BLaER1 (cell line): Measurements from ENCODE around the gene FBXO21.
A peak's percentile ranks its signal among the peaks of the same experiment; 100 is the strongest.

Source experiments
- H3K27ac ChIP-seq: shearing (Covaris generic); formaldehyde crosslinking; 2 replicates; pipeline ENCODE4 v1.8.1; 2022
- H3K27me3 ChIP-seq: shearing (Covaris generic); formaldehyde crosslinking; 2 replicates; pipeline ENCODE4 v1.8.1; 2022
- H3K36me3 ChIP-seq: shearing (Covaris generic); formaldehyde crosslinking; 2 replicates; pipeline ENCODE4 v1.8.1; 2022
- H3K4me1 ChIP-seq: shearing (Covaris generic); formaldehyde crosslinking; 2 replicates; pipeline ENCODE4 v1.8.1; 2022
- H3K4me2 ChIP-seq: shearing (Covaris generic); formaldehyde crosslinking; 2 replicates; pipeline ENCODE4 v1.8.1; 2022
- H3K4me3 ChIP-seq: shearing (Covaris generic); formaldehyde crosslinking; 2 replicates; pipeline ENCODE4 v1.8.1; 2022
- H3K9ac ChIP-seq: shearing (Covaris generic); formaldehyde crosslinking; 2 replicates; pipeline ENCODE4 v1.8.1; 2022
- H3K9me3 ChIP-seq: shearing (Covaris generic); formaldehyde crosslinking; 2 replicates; pipeline ENCODE4 v1.8.1; 2022
- H4K20me1 ChIP-seq: shearing (Covaris generic); formaldehyde crosslinking; 2 replicates; pipeline ENCODE4 v1.8.1; 2022
- Cebpa-rat ChIP-seq: shearing (Covaris generic); IDR thresholded peaks from 2 replicates; pipeline ENCODE4 v1.8.1; 2022

FBXO21 gene

DNA sequence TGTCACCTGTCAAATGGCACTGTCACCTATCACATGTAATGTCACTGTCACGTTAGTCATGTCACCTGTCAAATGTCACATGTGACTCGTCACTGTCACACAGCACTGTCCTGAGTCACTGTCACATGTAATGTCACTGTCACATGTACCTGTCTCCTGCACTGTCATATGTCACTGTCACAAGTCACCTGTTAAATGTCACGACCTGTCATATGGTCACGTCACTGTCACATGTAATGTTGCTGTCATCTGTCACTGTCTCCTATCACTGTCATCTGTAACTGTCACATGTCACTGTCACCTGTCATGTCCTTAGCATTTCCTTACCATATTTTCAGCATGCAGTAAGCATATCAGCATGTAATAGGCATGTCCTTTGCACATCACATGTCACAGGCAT lies 63.9 kb downstream of the FBXO21 start:
- H3K27me3 ChIP-seq = no peaks in the 10 kb centered on the region
- no peak overlapping the region for H3K9ac ChIP-seq
- H3K9me3 ChIP-seq = peaks cover 4% of the 10 kb centered on the region; the same call in 1 of the 2 replicates
- H3K4me2 ChIP-seq = peak overlapping the region; percentile 76; the same call in 1 of the 2 replicates
- H3K4me3 ChIP-seq = no peak overlapping the region
- H3K27ac ChIP-seq = no peak overlapping the region
- peaks cover 43% of the 10 kb centered on the region for H3K4me1 ChIP-seq
- no peaks in the 10 kb centered on the region for H3K36me3 ChIP-seq
- H4K20me1 ChIP-seq = no peaks in the 10 kb centered on the region
- no peak for TF ChIP-seq Cebpa-rat

DNA sequence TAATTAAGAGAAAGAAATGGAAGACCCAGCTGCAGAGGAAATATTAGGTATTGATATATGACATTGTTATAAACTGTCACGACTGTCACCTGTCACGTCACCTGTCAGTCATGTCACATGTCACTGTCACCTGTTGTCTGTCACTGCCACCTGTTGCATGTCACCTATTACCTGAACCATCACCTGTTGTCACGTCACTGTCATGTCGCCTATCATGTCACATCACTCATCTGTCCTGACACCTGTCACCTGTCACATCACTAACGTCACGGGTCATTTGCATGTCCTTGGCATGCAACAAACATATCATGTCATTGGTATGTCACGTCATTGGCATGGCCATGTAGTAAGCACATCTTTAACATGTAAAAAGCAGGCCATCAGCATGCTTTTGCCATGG lies 64.5 kb downstream of the FBXO21 start:
- peaks cover 4% of the 10 kb centered on the region; the same call in 1 of the 2 replicates for H3K9me3 ChIP-seq
- peak overlapping the region; percentile 76 for H3K4me2 ChIP-seq
- H4K20me1 ChIP-seq = no peaks in the 10 kb centered on the region
- H3K9ac ChIP-seq = no peak overlapping the region
- no peaks in the 10 kb centered on the region for H3K36me3 ChIP-seq
- H3K27me3 ChIP-seq = no peaks in the 10 kb centered on the region
- no peak overlapping the region for H3K4me3 ChIP-seq
- peaks cover 43% of the 10 kb centered on the region for H3K4me1 ChIP-seq
- H3K27ac ChIP-seq = no peak overlapping the region
- TF ChIP-seq Cebpa-rat = no peak

DNA sequence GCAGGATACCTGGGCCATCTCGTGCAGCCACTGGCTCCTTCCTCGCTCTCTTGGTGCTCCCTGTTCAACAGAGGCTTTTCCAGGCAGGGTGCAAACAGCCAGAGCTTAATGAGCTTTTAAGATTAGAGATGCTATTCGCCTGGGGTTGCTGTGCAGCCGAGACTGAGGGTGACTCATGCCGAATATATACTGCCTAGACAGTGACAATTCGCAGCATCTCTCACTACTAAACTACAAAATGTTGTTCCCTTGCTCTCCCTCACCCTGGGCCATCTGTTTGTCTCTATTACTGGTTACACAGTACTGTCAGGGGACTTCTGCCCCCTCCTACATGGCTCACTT lies 65.0 kb downstream of the FBXO21 start:
- H3K4me2 ChIP-seq = peak overlapping the region; percentile 76
- no peak for TF ChIP-seq Cebpa-rat

GRCh38 chr12:117124421-117125271 lies 65.6 kb downstream of the FBXO21 start:
- Histone ChIP-seq H3K4me2 (peak overlapping the region; percentile 76), H4K20me1 (no peaks in the 10 kb centered on the region), H3K4me1 (peaks cover 46% of the 10 kb centered on the region), H3K9me3 (peaks cover 4% of the 10 kb centered on the region; the same call in 1 of the 2 replicates), H3K36me3 (no peaks in the 10 kb centered on the region), H3K27ac (peak overlapping the region; percentile 31; the same call in 1 of the 2 replicates), H3K9ac (no peak overlapping the region; the same call in 1 of the 2 replicates), H3K27me3 (no peaks in the 10 kb centered on the region), H3K4me3 (no peak overlapping the region)
- no peak for TF ChIP-seq Cebpa-rat

More for the DNA sequence above, 65.0 kb downstream of the FBXO21 start:
- no peaks in the 10 kb centered on the region for H3K27me3 ChIP-seq
- H3K36me3 ChIP-seq = no peaks in the 10 kb centered on the region
- 0 out of 2 replicates have a peak overlapping the region, but pooled peaks have one; percentile 31 for H3K27ac ChIP-seq
- H3K9ac ChIP-seq = no peak overlapping the region; the same call in 1 of the 2 replicates
- H4K20me1 ChIP-seq = no peaks in the 10 kb centered on the region
- peaks cover 4% of the 10 kb centered on the region; the same call in 1 of the 2 replicates for H3K9me3 ChIP-seq
- H3K4me1 ChIP-seq = peaks cover 44% of the 10 kb centered on the region
- H3K4me3 ChIP-seq = no peak overlapping the region

- Histone ChIP-seq H4K20me1 (no peaks in the 10 kb centered on the region), H3K4me3 (no peak overlapping the region), H3K9me3 (peaks cover 4% of the 10 kb centered on the region; the same call in 1 of the 2 replicates), H3K27ac (no peak overlapping the region), H3K4me2 (no peak overlapping the region), H3K27me3 (no peaks in the 10 kb centered on the region), H3K9ac (no peak overlapping the region), H3K36me3 (no peaks in the 10 kb centered on the region), H3K4me1 (peaks cover 52% of the 10 kb centered on the region)
- TF ChIP-seq Cebpa-rat = no peak
Observed at GRCh38 chr12:117121441-117121840, 68.8 kb downstream of the FBXO21 start.

DNA sequence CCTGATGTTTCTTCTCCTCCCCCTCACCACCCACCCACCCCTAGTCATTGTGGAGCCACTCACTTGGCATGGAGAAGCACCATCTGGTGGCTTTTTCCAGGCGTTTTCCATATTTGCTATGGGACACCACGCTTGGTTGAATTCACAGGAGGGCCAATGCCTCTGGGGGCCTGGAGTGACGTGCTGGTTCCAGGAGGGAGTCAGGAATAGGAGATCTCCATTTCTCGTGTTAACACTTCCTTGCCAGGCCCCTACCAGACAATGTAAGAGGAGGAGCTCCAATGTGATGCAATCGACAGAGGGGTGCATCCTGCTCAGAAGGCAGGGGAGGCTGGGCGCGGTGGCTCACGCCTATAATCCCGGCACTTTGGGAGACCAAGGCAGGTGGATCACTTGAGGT lies 69.5 kb downstream of the FBXO21 start:
- Histone ChIP-seq H3K4me1 (peaks cover 46% of the 10 kb centered on the region), H3K4me2 (no peak overlapping the region), H3K4me3 (no peak overlapping the region), H3K9ac (no peak overlapping the region), H4K20me1 (no peaks in the 10 kb centered on the region), H3K36me3 (no peaks in the 10 kb centered on the region), H3K9me3 (peaks cover 4% of the 10 kb centered on the region; the same call in 1 of the 2 replicates), H3K27me3 (no peaks in the 10 kb centered on the region), H3K27ac (no peak overlapping the region)
- TF ChIP-seq Cebpa-rat = no peak

GRCh38 chr12:117119592-117120198 lies 70.6 kb downstream of the FBXO21 start:
- Histone ChIP-seq H3K4me1 (peaks cover 36% of the 10 kb centered on the region), H3K9ac (no peak overlapping the region), H3K9me3 (peaks cover 4% of the 10 kb centered on the region; the same call in 1 of the 2 replicates), H3K36me3 (no peaks in the 10 kb centered on the region), H3K4me2 (no peak overlapping the region), H3K4me3 (no peak overlapping the region), H4K20me1 (no peaks in the 10 kb centered on the region), H3K27me3 (no peaks in the 10 kb centered on the region), H3K27ac (no peak overlapping the region)
- TF ChIP-seq Cebpa-rat = no peak

DNA sequence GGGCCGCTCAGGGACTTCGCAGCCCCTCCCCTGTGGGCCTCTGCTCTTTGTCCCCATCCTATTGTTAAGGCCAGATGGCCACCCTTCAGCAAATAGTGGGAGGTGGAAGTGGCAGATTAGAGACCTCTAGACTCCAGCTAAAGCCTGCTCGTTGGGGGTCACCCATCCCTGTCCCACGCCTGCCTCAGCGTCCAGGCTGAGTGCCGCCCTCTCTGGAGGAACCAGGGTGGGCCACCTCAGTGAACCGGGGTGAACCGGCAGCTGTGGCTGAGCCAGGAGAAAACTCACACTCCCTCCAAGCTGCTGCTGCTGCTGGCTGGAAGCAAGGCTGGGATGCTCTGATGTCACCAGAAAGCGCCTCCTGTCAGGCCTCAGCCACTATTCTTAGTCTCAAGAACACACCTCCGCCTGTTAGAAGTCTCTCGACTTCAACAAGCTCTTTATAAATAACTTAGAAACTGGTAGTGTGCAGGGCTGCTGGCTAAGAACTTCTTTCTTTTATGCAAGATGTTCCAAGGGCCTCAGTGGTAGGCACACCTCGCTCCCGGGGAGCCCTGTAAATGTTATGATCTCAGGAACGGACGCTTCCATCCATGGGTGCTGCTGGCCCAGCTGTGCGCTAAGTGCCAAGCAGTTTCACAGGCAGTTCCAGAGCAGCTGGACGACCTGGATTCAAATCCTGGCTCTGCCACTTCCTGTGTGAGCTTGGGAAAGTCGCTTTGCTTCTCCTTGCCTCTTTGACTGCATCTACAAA lies 71.3 kb downstream of the FBXO21 start:
- TF ChIP-seq Cebpa-rat = no peak
- Histone ChIP-seq H3K27me3 (no peaks in the 10 kb centered on the region), H3K9ac (no peak overlapping the region), H4K20me1 (no peaks in the 10 kb centered on the region), H3K36me3 (no peaks in the 10 kb centered on the region), H3K9me3 (peaks cover 4% of the 10 kb centered on the region; the same call in 1 of the 2 replicates), H3K4me2 (no peak overlapping the region), H3K4me3 (no peak overlapping the region), H3K4me1 (peaks cover 29% of the 10 kb centered on the region), H3K27ac (no peak overlapping the region)

DNA sequence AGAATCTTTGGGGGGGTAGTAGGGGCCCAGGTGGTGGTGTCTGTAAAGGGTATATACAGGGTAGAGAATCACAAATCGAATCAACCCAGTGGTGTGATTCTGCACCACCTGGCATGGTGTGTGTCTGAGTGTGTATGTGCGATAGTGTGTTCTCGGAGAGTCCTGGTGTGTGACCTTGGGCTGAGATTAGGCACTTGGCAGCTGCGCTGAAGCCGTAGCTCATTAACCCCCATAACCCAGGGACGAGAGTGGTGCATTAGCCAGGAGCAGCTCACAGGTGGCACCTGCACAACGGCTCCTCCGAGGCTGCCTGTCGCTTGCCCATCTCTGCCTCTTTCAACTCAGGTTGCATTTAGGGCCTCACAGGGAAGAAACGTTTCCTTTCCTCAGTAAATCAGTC lies 75.5 kb downstream of the FBXO21 start:
- no peak for TF ChIP-seq Cebpa-rat
- no peak overlapping the region for H3K9ac ChIP-seq

GRCh38 chr12:117113231-117113630 lies 77.0 kb downstream of the FBXO21 start:
- Histone ChIP-seq H4K20me1 (no peaks in the 10 kb centered on the region), H3K9ac (no peak overlapping the region), H3K36me3 (no peaks in the 10 kb centered on the region), H3K4me3 (no peak overlapping the region), H3K9me3 (no peaks in the 10 kb centered on the region), H3K4me2 (no peak overlapping the region), H3K4me1 (peaks cover 19% of the 10 kb centered on the region), H3K27me3 (no peaks in the 10 kb centered on the region), H3K27ac (no peak overlapping the region)
- TF ChIP-seq Cebpa-rat = no peak

More for the DNA sequence above, 75.5 kb downstream of the FBXO21 start:
- H3K36me3 ChIP-seq = no peaks in the 10 kb centered on the region
- H3K9me3 ChIP-seq = no peaks in the 10 kb centered on the region
- no peaks in the 10 kb centered on the region for H3K27me3 ChIP-seq
- H3K4me2 ChIP-seq = no peak overlapping the region
- no peak overlapping the region for H3K4me3 ChIP-seq
- no peak overlapping the region for H3K27ac ChIP-seq
- H3K4me1 ChIP-seq = peaks cover 27% of the 10 kb centered on the region
- H4K20me1 ChIP-seq = no peaks in the 10 kb centered on the region
